Pancreas (tissue), 10 donors: ENCODE measurements around the gene TMEM250. TPM values are rescaled to one million over a fixed set of nuclear protein-coding genes. Genes with fewer than 3 reads are reported as not detected.

ENCODE experiments used
- ATAC-seq, 4 donors: fragments of 200-7000 bp; cut with Tn5 transposase; one replicate each; pipeline versions ENCODE4 v1.8.0 to v1.9.1; 2020; ENCODE audit warnings: mild to moderate bottlenecking in 4 of 4, moderate library complexity in 4 of 4
- DNase-seq, 6 donors: peaks; one replicate each; pipeline ENCODE4 v3.0.0-alpha.2; 2020
- FAIRE-seq: peaks from 2 replicates; lab custom pipeline; 2012; peaks lifted over from hg19 to GRCh38; lab: Jason Lieb, UNC
- H3K27ac ChIP-seq, 4 donors: fragments of 200-600 bp; sonication (generic); 1 replicate in 3 of 4; 2 replicates in 1 of 4; pipeline versions ENCODE4 v1.5.0 to v1.8.0; 2020
- H3K27me3 ChIP-seq, 4 donors: fragments of 200-600 bp; one replicate each; pipeline ENCODE4 v1.8.0; 2021
- H3K36me3 ChIP-seq, 3 donors: fragments of 200-600 bp; sonication (generic) in 1 of 3; one replicate each; pipeline versions ENCODE4 v1.5.0 to v1.8.0; 2020 to 2021
- H3K4me1 ChIP-seq, 3 donors: fragments of 200-600 bp; one replicate each; pipeline ENCODE4 v1.8.0; 2021
- H3K4me3 ChIP-seq, 4 donors: fragments of 200-600 bp; sonication (generic) in 2 of 4; one replicate each; pipeline versions ENCODE4 v1.5.0 to v1.8.0; 2020 to 2021
- H3K9me3 ChIP-seq, 4 donors: fragments of 200-600 bp; one replicate each; pipeline ENCODE4 v1.8.0; 2021
- CTCF ChIP-seq, 4 donors: fragments of 200-600 bp; sonication (generic) in 3 of 4; IDR thresholded peaks; one replicate each; pipeline versions ENCODE4 v1.5.0 to v1.8.0; 2021; ENCODE audit warnings: antibody characterized with exemption in 4 of 4
- WGBS, 2 donors: extraction: QIAGEN DNeasy Blood & Tissue Kit; methylation state at CpG; one replicate each; pipeline ENCODE4 v1.1.7; 2013; 5-methylcytosine and 5-hydroxymethylcytosine counted together
- intact Hi-C, 3 donors: fragments of 100-400 bp; cut with DNase I; formaldehyde crosslinking; loops; one replicate each; pipeline versions ENCODE4 v1.11.1 to v1.14.2; 2022
- polyA plus RNA-seq, 2 donors: library from polyadenylated mRNA; stranded (reverse); fragments of 200-250 nt; gene quantifications; one replicate each; pipeline ENCODE4 v1.2.3, GENCODE V29; 2013
- total RNA-seq, 6 donors: library from RNA; stranded (reverse); fragmentation: NEBNext Ultra II Directional in 4 of 6; extraction: Animal tissue kit (Norgen Biotek cat#: 25700) in 4 of 6; gene quantifications; one replicate each; pipeline versions ENCODE4 v1.2.1 to v1.2.4, GENCODE V29; 2021 to 2023
- donor health status: healthy with polysubstance abuse.
- donor health status: DM: no; HTN: no; CAD: no; lungs with moderate emphysema.
- donor health status: DM: no; HTN: no; CAD: no.
- donor health status: control.
- donor health status: control.
- donor health status: Bipolar disorder and iron deficiency.
- donor health status: DM: yes; HTN: yes; CAD: no.
- donor health status: DM: no; HTN: no; CAD: no.
- donor health status: DM: no; HTN: no; CAD: no.
- donor health status: DM: yes; HTN: yes; CAD: no.

Gene TMEM250
- 10 to 100 TPM in 4 of 6 donors, 1 to 10 TPM in 2; 8.0 to 17.8 (median 11.8) TPM for total RNA-seq
- polyA plus RNA-seq, result 10 to 100 TPM in 1 of 2 donors, 1 to 10 TPM in 1; 9.8 to 12.1 TPM

- intact Hi-C loops, result no loop called here
- Histone ChIP-seq H3K27me3 (no peaks in the 10 kb centered on the region), H3K4me1 (peaks cover 4 to 22% (median 12%) of the 10 kb centered on the region in 3 donors), H3K9me3 (no peaks in the 10 kb centered on the region), H3K36me3 (peaks cover 0 to 6% (median 0%) of the 10 kb centered on the region in 3 donors), H3K27ac (peak within 1 kb of the TSS; percentile 70 to 88 (median 86)), H3K4me3 (peak within 1 kb of the TSS; percentile 75 to 96 (median 81))
- WGBS, 2 donors, result 0% methylated on average over 77 to 112 of the region's 112 CpGs
- TF ChIP-seq CTCF (IDR thresholded peaks at IDR 0.05), result no peak
- no peak for FAIRE-seq
- peak; percentile 88 to 92 (median 88) for ATAC-seq
- peak; percentile 94 to 99 (median 98) for DNase-seq
Measured at GRCh38 chr9:136118320-136119060, at the start of gene TMEM250. TMEM250 (minus strand) TSS chr9:136118875; CDS start chr9:136116900, 1,975 bp downstream.

GRCh38 chr9:136163248-136163850 lies 44.7 kb upstream of the TMEM250 start:
- 51 to 63% methylated on average over 1 of the region's 1 CpG for WGBS, 2 donors
- no peak for FAIRE-seq
- intact Hi-C loops, result no loop called here

GRCh38 chr9:136160995-136161610 lies 42.4 kb upstream of the TMEM250 start:
- H3K27me3 ChIP-seq, result no peaks in the 10 kb centered on the region
- intact Hi-C loops, result no loop called here
- no peak for TF ChIP-seq CTCF (IDR thresholded peaks at IDR 0.05)
- no peaks in the 10 kb centered on the region for H3K4me1 ChIP-seq
- ATAC-seq, result no peak
- 66 to 72% methylated on average over 10 of the region's 10 CpGs for WGBS, 2 donors
- FAIRE-seq, result no peak
- H3K4me3 ChIP-seq, result no peak overlapping the region
- no peaks in the 10 kb centered on the region for H3K9me3 ChIP-seq
- no peaks in the 10 kb centered on the region for H3K36me3 ChIP-seq
- no peak overlapping the region for H3K27ac ChIP-seq
- DNase-seq, result peak in 1 of 6 donors; percentile 39

More at GRCh38 chr9:136163248-136163850, 44.7 kb upstream of the TMEM250 start:
- ATAC-seq, result no peak
- Histone ChIP-seq H3K27me3 (no peaks in the 10 kb centered on the region), H3K4me3 (no peak overlapping the region), H3K4me1 (no peaks in the 10 kb centered on the region), H3K9me3 (no peaks in the 10 kb centered on the region), H3K36me3 (no peaks in the 10 kb centered on the region), H3K27ac (no peak overlapping the region)
- peak in 1 of 6 donors; percentile 1 for DNase-seq
- TF ChIP-seq CTCF (IDR thresholded peaks at IDR 0.05), result no peak

- ATAC-seq, result no peak
- no peak overlapping the region for H3K4me3 ChIP-seq
Measured at GRCh38 chr9:136160381-136160841, 41.7 kb upstream of the TMEM250 start.

More at GRCh38 chr9:136160381-136160841, 41.7 kb upstream of the TMEM250 start:
- WGBS, 2 donors, result 66 to 76% methylated on average over 11 to 12 of the region's 12 CpGs
- H3K4me1 ChIP-seq, result no peaks in the 10 kb centered on the region
- no peak for FAIRE-seq
- H3K9me3 ChIP-seq, result no peaks in the 10 kb centered on the region
- no peak overlapping the region for H3K27ac ChIP-seq
- DNase-seq, result peak in 1 of 6 donors; percentile 38
- intact Hi-C loops, result no loop called here
- H3K27me3 ChIP-seq, result no peaks in the 10 kb centered on the region
- H3K36me3 ChIP-seq, result no peaks in the 10 kb centered on the region
- no peak for TF ChIP-seq CTCF (IDR thresholded peaks at IDR 0.05)
